Right lobe of liver (tissue), 6 donors: Measurements from ENCODE around the gene ZSCAN12. TPM values are rescaled to one million over a fixed set of nuclear protein-coding genes. Genes with fewer than 3 reads are reported as not detected.

Source experiments
- ATAC-seq, 4 donors: fragments of 200-7000 bp; cut with Tn5 transposase; one replicate each; pipeline ENCODE4 v1.9.1; 2020; ENCODE audit warnings: mild to moderate bottlenecking in 4 of 4, moderate library complexity in 4 of 4
- DNase-seq, 3 donors: peaks; one replicate each; pipeline ENCODE4 v3.0.0-alpha.2; 2020
- H3K27ac ChIP-seq, 3 donors: fragments of 200-600 bp; one replicate each; pipeline ENCODE4 v1.8.0; 2022
- H3K27me3 ChIP-seq, 2 donors: fragments of 200-600 bp; one replicate each; pipeline ENCODE4 v1.8.0; 2022
- H3K36me3 ChIP-seq, 4 donors: fragments of 200-600 bp; sonication (generic) in 1 of 4; one replicate each; pipeline versions ENCODE4 v1.5.1 to v1.8.0; 2017 to 2022; ENCODE audit warnings: control low read depth in 1 of 4
- H3K4me1 ChIP-seq, 4 donors: fragments of 200-600 bp; sonication (generic) in 1 of 4; one replicate each; pipeline versions ENCODE4 v1.5.1 to v1.8.0; 2017 to 2022; ENCODE audit warnings: control low read depth in 1 of 4
- H3K4me3 ChIP-seq, 3 donors: fragments of 200-600 bp; one replicate each; pipeline ENCODE4 v1.8.0; 2022
- H3K9me3 ChIP-seq, 4 donors: fragments of 200-600 bp; sonication (generic) in 1 of 4; one replicate each; pipeline versions ENCODE4 v1.5.1 to v1.8.0; 2017 to 2022; ENCODE audit warnings: control low read depth in 1 of 4
- CTCF ChIP-seq, 4 donors: fragments of 200-600 bp in 3 of 4; fragments of 450-650 bp in 1 of 4; IDR thresholded peaks; one replicate each; pipeline versions ENCODE4 v1.5.1 to v1.8.0; 2016 to 2022; ENCODE audit warnings: antibody characterized with exemption in 4 of 4, mild to moderate bottlenecking in 2 of 4
- POLR2A ChIP-seq: fragments of 450-650 bp; IDR thresholded peaks from one replicate; pipeline ENCODE4 v1.6.1; 2017; ENCODE audit warnings: antibody characterized with exemption, mild to moderate bottlenecking
- WGBS: methylation state at CpG from one replicate; pipeline ENCODE4 v1.1.6; 2018; ENCODE audit warnings: low coverage, low lambda C conversion rate; ENCODE audit not compliant: insufficient coverage; ENCODE audit errors: missing lambda C conversion rate; 5-methylcytosine and 5-hydroxymethylcytosine counted together
- intact Hi-C, 2 donors: fragments of 100-400 bp; cut with DNase I; formaldehyde crosslinking; loops; one replicate each; pipeline versions ENCODE4 v1.11.2 to v1.14.1; 2022
- total RNA-seq, 6 experiments: library from RNA; depleted of rRNA in 2 of 6; stranded (reverse); fragments of >200 nt in 2 of 6; fragmentation: NEBNext Ultra II Directional in 3 of 6; extraction: Animal tissue kit (Norgen Biotek cat#: 25700) in 3 of 6; gene quantifications; one replicate each; pipeline versions ENCODE4 v1.1.0 to v1.2.4, GENCODE V29; 2016 to 2023
- donor health status: DM: no; HTN: yes; CAD: no.
- donor health status: DM: no; HTN: no; CAD: no.
- donor health status: DM: no; HTN: no; CAD: no.
- donor health status: DM: no; HTN: yes; CAD: no.
- donor health status: DM: no; HTN: yes; CAD: no.

ZSCAN12 gene
- total RNA-seq, 6 experiments from 2014 or later = 1.4 to 1.6 (median 1.5) TPM

GRCh38 chr6:28429781-28430180, 30.2 kb upstream of the ZSCAN12 start:
- Histone ChIP-seq H3K4me3 (no peak overlapping the region), H3K27me3 (no peaks in the 10 kb centered on the region), H3K27ac (no peak overlapping the region), H3K4me1 (no peaks in the 10 kb centered on the region), H3K9me3 (no peaks in the 10 kb centered on the region), H3K36me3 (no peaks in the 10 kb centered on the region)
- TF ChIP-seq CTCF (IDR thresholded peaks at IDR 0.05) (no peak), POLR2A (no peak)
- intact Hi-C loops = no loop called here
- ATAC-seq (no peak), DNase-seq (no peak)
- WGBS = 89% methylated on average over 12 of the region's 16 CpGs

GRCh38 chr6:28425944-28426541, 26.5 kb upstream of the ZSCAN12 start:
- WGBS = 71% methylated on average over 4 of the region's 4 CpGs
- ATAC-seq (no peak), DNase-seq (no peak)
- Histone ChIP-seq H3K9me3 (no peaks in the 10 kb centered on the region), H3K27ac (no peak overlapping the region), H3K27me3 (no peaks in the 10 kb centered on the region), H3K36me3 (no peaks in the 10 kb centered on the region), H3K4me3 (no peak overlapping the region), H3K4me1 (no peaks in the 10 kb centered on the region)
- intact Hi-C loops = no loop called here
- no peak for TF ChIP-seq POLR2A

GRCh38 chr6:28424163-28424562, 24.6 kb upstream of the ZSCAN12 start:
- Histone ChIP-seq H3K4me3 (no peak overlapping the region), H3K4me1 (no peaks in the 10 kb centered on the region), H3K9me3 (no peaks in the 10 kb centered on the region), H3K36me3 (no peaks in the 10 kb centered on the region), H3K27me3 (no peaks in the 10 kb centered on the region), H3K27ac (no peak overlapping the region)
- DNase-seq = no peak
- no peak for ATAC-seq
- no peak for TF ChIP-seq CTCF (IDR thresholded peaks at IDR 0.05)
- intact Hi-C loops = no loop called here

GRCh38 chr6:28423546-28423945, 24.0 kb upstream of the ZSCAN12 start:
- Histone ChIP-seq H3K36me3 (no peaks in the 10 kb centered on the region), H3K27me3 (no peaks in the 10 kb centered on the region), H3K27ac (no peak overlapping the region), H3K9me3 (no peaks in the 10 kb centered on the region), H3K4me3 (no peak overlapping the region), H3K4me1 (no peaks in the 10 kb centered on the region)
- ATAC-seq (no peak), DNase-seq (no peak)
- intact Hi-C loops = no loop called here
- TF ChIP-seq CTCF (IDR thresholded peaks at IDR 0.05) (no peak), POLR2A (no peak)
- WGBS = 100% methylated on average over 1 of the region's 1 CpG

GRCh38 chr6:28413681-28414080, 14.1 kb upstream of the ZSCAN12 start:
- DNase-seq (no peak), ATAC-seq (no peak)
- Histone ChIP-seq H3K36me3 (no peaks in the 10 kb centered on the region), H3K4me3 (no peak overlapping the region), H3K9me3 (no peaks in the 10 kb centered on the region), H3K4me1 (no peaks in the 10 kb centered on the region), H3K27me3 (no peaks in the 10 kb centered on the region), H3K27ac (no peak overlapping the region)
- TF ChIP-seq POLR2A (no peak), CTCF (IDR thresholded peaks at IDR 0.05) (no peak)
- intact Hi-C loops = no loop called here
